Keratinocyte (primary cell): ENCODE data around the gene CHSY1.
A peak's percentile ranks its signal among the peaks of the same experiment; 100 is the strongest.

Experiments
- EZH2 ChIP-seq: IDR thresholded peaks from one replicate; pipeline ENCODE4 v1.6.1; 2012; ENCODE audit warnings: inconsistent platforms, mild to moderate bottlenecking, low read length, moderate library complexity
- TF ChIP-seq, protein P1 (sequence below), 3 experiments: IDR thresholded peaks in 1 of 3; conservative IDR thresholded peaks in 1 of 3; optimal IDR thresholded peaks in 1 of 3; 2 replicates in 2 of 3; 3 replicates in 1 of 3; pipeline versions ENCODE3 to v1.5.1; 2011; ENCODE audit warnings: low read length in 3 of 3, mild to moderate bottlenecking in 3 of 3, moderate library complexity in 2 of 3, control low read depth in 1 of 3, inconsistent platforms in 1 of 3; ENCODE audit not compliant: insufficient read depth in 2 of 3; ENCODE audit errors: extremely low read depth in 1 of 3

DNA sequence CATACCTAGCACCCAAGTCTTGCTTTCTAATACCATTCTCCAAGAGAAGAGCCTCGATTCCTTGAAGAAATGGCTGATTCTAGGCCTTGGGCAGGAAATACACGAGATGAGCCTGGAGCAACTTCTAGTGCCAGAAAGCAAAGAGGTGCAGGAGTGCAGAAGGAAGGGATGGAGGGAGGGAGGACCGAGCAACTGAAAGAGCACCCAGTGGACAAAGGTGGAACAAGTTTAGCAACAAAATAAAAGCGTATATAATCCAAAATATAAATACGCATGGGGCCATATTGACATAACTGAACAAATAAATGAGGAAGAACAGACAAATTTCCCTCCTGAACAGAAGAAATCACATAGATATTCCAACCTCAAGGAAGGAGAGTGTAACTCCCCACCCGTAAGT is 34.4 kb downstream of the CHSY1 start:
- TF ChIP-seq, protein P1, sequence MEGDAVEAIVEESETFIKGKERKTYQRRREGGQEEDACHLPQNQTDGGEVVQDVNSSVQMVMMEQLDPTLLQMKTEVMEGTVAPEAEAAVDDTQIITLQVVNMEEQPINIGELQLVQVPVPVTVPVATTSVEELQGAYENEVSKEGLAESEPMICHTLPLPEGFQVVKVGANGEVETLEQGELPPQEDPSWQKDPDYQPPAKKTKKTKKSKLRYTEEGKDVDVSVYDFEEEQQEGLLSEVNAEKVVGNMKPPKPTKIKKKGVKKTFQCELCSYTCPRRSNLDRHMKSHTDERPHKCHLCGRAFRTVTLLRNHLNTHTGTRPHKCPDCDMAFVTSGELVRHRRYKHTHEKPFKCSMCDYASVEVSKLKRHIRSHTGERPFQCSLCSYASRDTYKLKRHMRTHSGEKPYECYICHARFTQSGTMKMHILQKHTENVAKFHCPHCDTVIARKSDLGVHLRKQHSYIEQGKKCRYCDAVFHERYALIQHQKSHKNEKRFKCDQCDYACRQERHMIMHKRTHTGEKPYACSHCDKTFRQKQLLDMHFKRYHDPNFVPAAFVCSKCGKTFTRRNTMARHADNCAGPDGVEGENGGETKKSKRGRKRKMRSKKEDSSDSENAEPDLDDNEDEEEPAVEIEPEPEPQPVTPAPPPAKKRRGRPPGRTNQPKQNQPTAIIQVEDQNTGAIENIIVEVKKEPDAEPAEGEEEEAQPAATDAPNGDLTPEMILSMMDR (optimal IDR thresholded peaks at IDR 0.05 in 1 of 3, IDR thresholded peaks at IDR 0.05 in 1 of 3, conservative IDR thresholded peaks at IDR 0.05 in 1 of 3; ENCODE audit: extremely low read depth in 1 of 3, insufficient read depth in 2 of 3, low read length in 3 of 3), result peak in 1 of 3 experiments; percentile 21
- TF ChIP-seq EZH2, result no peak
